HepG2 (cell line): ENCODE results near the gene ANAPC2. TPM values are rescaled to one million over a fixed set of nuclear protein-coding genes. Genes with fewer than 3 reads are reported as not detected.

Source experiments
- CEBPZ ChIP-seq: IDR thresholded peaks from 2 replicates; pipeline ENCODE4 v1.6.1; 2012; ENCODE audit warnings: low read length, improper control_type of control experiment
- DRAP1 ChIP-seq: IDR thresholded peaks from 2 replicates; pipeline ENCODE4 v1.6.1; 2016; ENCODE audit warnings: missing genetic modification reagents, missing compliant biosample characterization
- GFI1 ChIP-seq: sonication (generic); formaldehyde crosslinking; IDR thresholded peaks from 2 replicates; pipeline ENCODE4 v1.5.0; 2020; ENCODE audit warnings: missing genetic modification reagents, mild to moderate bottlenecking, borderline replicate concordance
- GRHL1 ChIP-seq: sonication (generic); formaldehyde crosslinking; conservative IDR thresholded peaks from 2 replicates; pipeline ENCODE4 v1.8.0; 2022; ENCODE audit warnings: missing genetic modification reagents
- HNRNPL ChIP-seq: fragments of 200-400 bp; formaldehyde crosslinking; IDR thresholded peaks from 2 replicates; pipeline ENCODE4 v1.6.1; 2017; ENCODE audit warnings: mild to moderate bottlenecking, low read depth, low read length
- KDM5B ChIP-seq: sonication (generic); formaldehyde crosslinking; IDR thresholded peaks from 2 replicates; pipeline ENCODE4 v1.4.0; 2020; ENCODE audit warnings: missing genetic modification reagents, mild to moderate bottlenecking, borderline replicate concordance
- MATR3 ChIP-seq: sonication (generic); formaldehyde crosslinking; IDR thresholded peaks from 2 replicates; pipeline ENCODE4 v1.4.0; 2020; ENCODE audit warnings: missing genetic modification reagents
- MIXL1 ChIP-seq: IDR thresholded peaks from 2 replicates; pipeline ENCODE4 v1.6.1; 2016
- NCOA2 ChIP-seq: sonication (generic); formaldehyde crosslinking; IDR thresholded peaks from 2 replicates; pipeline ENCODE4 v1.8.0; 2022; ENCODE audit warnings: inconsistent platforms
- RAD21 ChIP-seq: fragments of 450-650 bp; formaldehyde crosslinking; IDR thresholded peaks from 2 replicates; pipeline ENCODE4 v1.5.0; 2020; ENCODE audit warnings: mild to moderate bottlenecking
- SMC3 ChIP-seq: IDR thresholded peaks from 2 replicates; pipeline ENCODE4 v1.6.1; 2011; ENCODE audit warnings: low read length, improper control_type of control experiment
- TBP ChIP-seq: sonication (generic); formaldehyde crosslinking; IDR thresholded peaks from 2 replicates; pipeline ENCODE4 v1.5.0; 2020; ENCODE audit warnings: missing genetic modification reagents
- ZBTB26 ChIP-seq: IDR thresholded peaks from 2 replicates; pipeline ENCODE4 v1.6.1; 2016; ENCODE audit warnings: missing compliant biosample characterization, missing genetic modification reagents, borderline replicate concordance
- ZFX ChIP-seq: sonication (generic); formaldehyde crosslinking; IDR thresholded peaks from 2 replicates; pipeline ENCODE4 v1.4.0; 2020; ENCODE audit warnings: mild to moderate bottlenecking, low read depth, missing genetic modification reagents, moderate library complexity
- ZMAT3 ChIP-seq: sonication (generic); formaldehyde crosslinking; conservative IDR thresholded peaks from 2 replicates; pipeline ENCODE4 v1.7.0; 2021; ENCODE audit warnings: missing genetic modification reagents
- ZNF263 ChIP-seq: sonication (generic); formaldehyde crosslinking; IDR thresholded peaks from 2 replicates; pipeline ENCODE4 v1.4.0; 2020; ENCODE audit warnings: missing genetic modification reagents
- ZSCAN9 ChIP-seq: IDR thresholded peaks from 2 replicates; pipeline ENCODE4 v1.6.1; 2016; ENCODE audit warnings: borderline replicate concordance
- polyA plus RNA-seq, 8 experiments: library from polyadenylated mRNA; depleted of rRNA in 3 of 8; stranded (reverse) in 7 of 8; unstranded in 1 of 8; fragments of >200 nt; fragmentation: Illumina TruSeq in 4 of 8; extraction: Trizol in 4 of 8; gene quantifications; 2 replicates each; pipeline versions ENCODE4 v1.2.1 to v1.2.3, GENCODE V29; 2011 to 2016; ENCODE audit warnings: low read depth in 4 of 8, missing spikeins in 1 of 8, mixed read lengths in 1 of 8; ENCODE audit not compliant: insufficient read depth in 1 of 8
- total RNA-seq, 5 experiments: library from RNA; depleted of rRNA; stranded (reverse); fragments of >200 nt; fragmentation: Illumina TruSeq; extraction: Trizol; gene quantifications; 2 replicates each; pipeline ENCODE4 v1.2.3, GENCODE V29; 2016; ENCODE audit warnings: low read depth in 1 of 5
- TF ChIP-seq, protein P1 (sequence below): sonication (generic); formaldehyde crosslinking; IDR thresholded peaks from 2 replicates; pipeline ENCODE4 v1.8.0; 2022; ENCODE audit warnings: missing genetic modification reagents, mild to moderate bottlenecking, moderate library complexity, borderline replicate concordance

The ANAPC2 gene
- total and polyA plus RNA-seq, 2 of the 13 experiments (the other 11 are each of a cell fraction or from before 2014, with no cell fraction given): 12.3 to 15.4 TPM

GRCh38 chr9:137130176-137130755 lies 58.1 kb downstream of the ANAPC2 start (continued):
- no peak for TF ChIP-seq CEBPZ
- TF ChIP-seq ZMAT3: no peak
- 0 out of 2 replicates have a peak, but pooled peaks have one; percentile 8 for TF ChIP-seq KDM5B (CRISPR knock-in tag)
- TF ChIP-seq RAD21 (CRISPR knock-in tag): no peak
- TF ChIP-seq TBP (CRISPR knock-in tag): no peak
- TF ChIP-seq, protein P1, sequence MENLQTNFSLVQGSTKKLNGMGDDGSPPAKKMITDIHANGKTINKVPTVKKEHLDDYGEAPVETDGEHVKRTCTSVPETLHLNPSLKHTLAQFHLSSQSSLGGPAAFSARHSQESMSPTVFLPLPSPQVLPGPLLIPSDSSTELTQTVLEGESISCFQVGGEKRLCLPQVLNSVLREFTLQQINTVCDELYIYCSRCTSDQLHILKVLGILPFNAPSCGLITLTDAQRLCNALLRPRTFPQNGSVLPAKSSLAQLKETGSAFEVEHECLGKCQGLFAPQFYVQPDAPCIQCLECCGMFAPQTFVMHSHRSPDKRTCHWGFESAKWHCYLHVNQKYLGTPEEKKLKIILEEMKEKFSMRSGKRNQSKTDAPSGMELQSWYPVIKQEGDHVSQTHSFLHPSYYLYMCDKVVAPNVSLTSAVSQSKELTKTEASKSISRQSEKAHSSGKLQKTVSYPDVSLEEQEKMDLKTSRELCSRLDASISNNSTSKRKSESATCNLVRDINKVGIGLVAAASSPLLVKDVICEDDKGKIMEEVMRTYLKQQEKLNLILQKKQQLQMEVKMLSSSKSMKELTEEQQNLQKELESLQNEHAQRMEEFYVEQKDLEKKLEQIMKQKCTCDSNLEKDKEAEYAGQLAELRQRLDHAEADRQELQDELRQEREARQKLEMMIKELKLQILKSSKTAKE (CRISPR knock-in tag): no peak
- TF ChIP-seq GRHL1 (CRISPR knock-in tag): no peak
- no peak for TF ChIP-seq ZFX (CRISPR knock-in tag)
- no peak for TF ChIP-seq MATR3 (CRISPR knock-in tag)
- TF ChIP-seq ZBTB26: no peak
- no peak for TF ChIP-seq SMC3
- no peak for TF ChIP-seq NCOA2 (CRISPR knock-in tag)
- no peak for TF ChIP-seq HNRNPL
- no peak for TF ChIP-seq DRAP1 (CRISPR knock-in tag)
- TF ChIP-seq GFI1 (CRISPR knock-in tag): no peak
- no peak for TF ChIP-seq MIXL1 (CRISPR knock-in tag)
- 0 out of 2 replicates have a peak, but pooled peaks have one; percentile 7 for TF ChIP-seq ZNF263 (CRISPR knock-in tag)
- TF ChIP-seq ZSCAN9 (CRISPR knock-in tag): no peak
